Keratinocyte (primary cell): ENCODE results near the gene ARL15.

Source experiments
- EZH2 ChIP-seq: IDR thresholded peaks from one replicate; pipeline ENCODE4 v1.6.1; 2012; ENCODE audit warnings: inconsistent platforms, mild to moderate bottlenecking, low read length, moderate library complexity
- TF ChIP-seq, protein P1 (sequence below), 3 experiments: IDR thresholded peaks in 1 of 3; conservative IDR thresholded peaks in 1 of 3; optimal IDR thresholded peaks in 1 of 3; 2 replicates in 2 of 3; 3 replicates in 1 of 3; pipeline versions ENCODE3 to v1.5.1; 2011; ENCODE audit warnings: low read length in 3 of 3, mild to moderate bottlenecking in 3 of 3, moderate library complexity in 2 of 3, control low read depth in 1 of 3, inconsistent platforms in 1 of 3; ENCODE audit not compliant: insufficient read depth in 2 of 3; ENCODE audit errors: extremely low read depth in 1 of 3

DNA sequence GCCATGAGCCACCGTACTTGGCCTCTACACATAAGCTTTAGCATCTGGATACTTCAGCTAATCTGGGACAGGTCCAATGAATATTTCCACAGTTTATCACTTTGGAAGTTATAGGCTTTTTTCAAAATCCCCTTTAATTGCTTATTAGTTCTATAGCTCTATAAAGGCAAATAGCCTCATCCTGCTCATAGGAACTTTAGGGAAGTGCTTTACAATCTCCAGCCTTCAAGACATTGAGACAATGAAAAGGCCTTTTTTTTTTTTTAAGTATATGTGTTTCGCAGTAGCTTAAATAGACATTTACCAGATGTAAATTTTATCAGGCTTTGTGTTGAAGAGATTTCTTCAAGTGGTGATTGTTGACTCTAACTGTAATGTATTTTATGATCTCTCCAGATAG is 224.2 kb downstream of the ARL15 start:
- TF ChIP-seq, protein P1, sequence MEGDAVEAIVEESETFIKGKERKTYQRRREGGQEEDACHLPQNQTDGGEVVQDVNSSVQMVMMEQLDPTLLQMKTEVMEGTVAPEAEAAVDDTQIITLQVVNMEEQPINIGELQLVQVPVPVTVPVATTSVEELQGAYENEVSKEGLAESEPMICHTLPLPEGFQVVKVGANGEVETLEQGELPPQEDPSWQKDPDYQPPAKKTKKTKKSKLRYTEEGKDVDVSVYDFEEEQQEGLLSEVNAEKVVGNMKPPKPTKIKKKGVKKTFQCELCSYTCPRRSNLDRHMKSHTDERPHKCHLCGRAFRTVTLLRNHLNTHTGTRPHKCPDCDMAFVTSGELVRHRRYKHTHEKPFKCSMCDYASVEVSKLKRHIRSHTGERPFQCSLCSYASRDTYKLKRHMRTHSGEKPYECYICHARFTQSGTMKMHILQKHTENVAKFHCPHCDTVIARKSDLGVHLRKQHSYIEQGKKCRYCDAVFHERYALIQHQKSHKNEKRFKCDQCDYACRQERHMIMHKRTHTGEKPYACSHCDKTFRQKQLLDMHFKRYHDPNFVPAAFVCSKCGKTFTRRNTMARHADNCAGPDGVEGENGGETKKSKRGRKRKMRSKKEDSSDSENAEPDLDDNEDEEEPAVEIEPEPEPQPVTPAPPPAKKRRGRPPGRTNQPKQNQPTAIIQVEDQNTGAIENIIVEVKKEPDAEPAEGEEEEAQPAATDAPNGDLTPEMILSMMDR (optimal IDR thresholded peaks at IDR 0.05 in 1 of 3, IDR thresholded peaks at IDR 0.05 in 1 of 3, conservative IDR thresholded peaks at IDR 0.05 in 1 of 3; ENCODE audit: extremely low read depth in 1 of 3, insufficient read depth in 2 of 3, low read length in 3 of 3) = no peak
- no peak for TF ChIP-seq EZH2
